PC-3 (cell line): ENCODE data around the gene RABAC1.

Experiments
- CTCF ChIP-seq: fragments of 300-600 bp; sonication (generic); conservative IDR thresholded peaks from 2 replicates; pipeline ENCODE4 v1.5.1; 2017; ENCODE audit warnings: antibody characterized with exemption, low read depth, mild to moderate bottlenecking, low read length
- EZH2 ChIP-seq: fragments of 300-600 bp; sonication (generic); IDR thresholded peaks from one replicate; pipeline ENCODE4 v1.6.1; 2017; ENCODE audit warnings: antibody characterized with exemption, mild to moderate bottlenecking, low read length; ENCODE audit not compliant: unreplicated experiment
- EZH2phosphoT487 ChIP-seq: fragments of 300-600 bp; sonication (generic); IDR thresholded peaks from 2 replicates; pipeline ENCODE4 v1.6.1; 2018; ENCODE audit warnings: mild to moderate bottlenecking, antibody characterized with exemption, low read length, borderline replicate concordance

- TF ChIP-seq CTCF: no peak
- TF ChIP-seq EZH2: no peak
- TF ChIP-seq EZH2phosphoT487: no peak
Observed at GRCh38 chr19:41910240-41910991, 48.7 kb downstream of the RABAC1 start.
